ENCODE data around the gene NTN1. TPM values are rescaled to one million over a fixed set of nuclear protein-coding genes. Genes with fewer than 3 reads are reported as not detected.

The NTN1 gene
- total RNA-seq, 1 donor from 2014 or later: 1.1 TPM

- intact Hi-C loops (cut with micrococcal nuclease): loop anchor here (5.0 kb wide), 1 partner anchor 36 kb away; no protein-coding TSS in a partner anchor
Observed at GRCh38 chr17:9238340-9239245, 217.3 kb downstream of the NTN1 start.

GRCh38 chr17:9239246-9239792 is 218.0 kb downstream of the NTN1 start:
- H3K9me3 Mint-ChIP-seq: no peaks in the 10 kb centered on the region
- H3K27ac Mint-ChIP-seq: peak overlapping the region; percentile 53
- H3K4me1 Mint-ChIP-seq: peaks cover 15% of the 10 kb centered on the region
- intact Hi-C loops (cut with micrococcal nuclease): loop anchor here (5.0 kb wide), 1 partner anchor 37 kb away; no protein-coding TSS in a partner anchor
- ChIA-PET POLR2A (no interaction called here), CTCF (no interaction called here)
- no peaks in the 10 kb centered on the region for H3K36me3 Mint-ChIP-seq (ENCODE audit: low read depth)
- no peak for ATAC-seq (ENCODE audit: low read depth)
- no peaks in the 10 kb centered on the region for H3K27me3 Mint-ChIP-seq
- H3K4me3 Mint-ChIP-seq: peak overlapping the region; percentile 82
- TF ChIP-seq CTCF (IDR thresholded peaks at IDR 0.05): no peak
- DNase-seq: no peak

More at GRCh38 chr17:9238340-9239245, 217.3 kb downstream of the NTN1 start:
- ATAC-seq (ENCODE audit: low read depth) (no peak), DNase-seq (no peak)
- TF ChIP-seq CTCF (IDR thresholded peaks at IDR 0.05): no peak
- Mint-ChIP-seq H3K27ac (no peak overlapping the region), H3K9me3 (no peaks in the 10 kb centered on the region), H3K36me3 (ENCODE audit: low read depth) (no peaks in the 10 kb centered on the region), H3K4me1 (peaks cover 15% of the 10 kb centered on the region), H3K27me3 (peaks cover 2% of the 10 kb centered on the region), H3K4me3 (peak overlapping the region; percentile 82)
- CTCF ChIA-PET: no interaction called here
- POLR2A ChIA-PET: no interaction called here

GRCh38 chr17:9239793-9240658 is 218.7 kb downstream of the NTN1 start:
- Mint-ChIP-seq H3K27ac (peak overlapping the region; percentile 53), H3K27me3 (no peaks in the 10 kb centered on the region), H3K4me1 (peaks cover 15% of the 10 kb centered on the region), H3K4me3 (peak overlapping the region; percentile 82), H3K36me3 (ENCODE audit: low read depth) (no peaks in the 10 kb centered on the region), H3K9me3 (no peaks in the 10 kb centered on the region)
- ChIA-PET CTCF (no interaction called here), POLR2A (no interaction called here)
- ATAC-seq (ENCODE audit: low read depth) (peak; percentile 86), DNase-seq (peak; percentile 75)
- intact Hi-C loops (cut with micrococcal nuclease): loop anchor here (1.0 to 10.0 kb wide), 4 partner anchors 38 to 495 kb away; partner anchors contain the start of genes CCDC42 and NTN1
- no peak for TF ChIP-seq CTCF (IDR thresholded peaks at IDR 0.05)

- H3K4me1 Mint-ChIP-seq: peaks cover 15% of the 10 kb centered on the region
- no peaks in the 10 kb centered on the region for H3K27me3 Mint-ChIP-seq
- no peak for ATAC-seq (ENCODE audit: low read depth)
- intact Hi-C loops (cut with micrococcal nuclease): loop anchor here (1.0 to 10.0 kb wide), 3 partner anchors 51 to 496 kb away; partner anchors contain the start of genes CCDC42 and NTN1
- ChIA-PET POLR2A (no interaction called here), CTCF (no interaction called here)
- peak overlapping the region; percentile 72 for H3K4me3 Mint-ChIP-seq
- no peak for DNase-seq
- no peak for TF ChIP-seq CTCF (IDR thresholded peaks at IDR 0.05)
- H3K36me3 Mint-ChIP-seq (ENCODE audit: low read depth): no peaks in the 10 kb centered on the region
- no peaks in the 10 kb centered on the region for H3K9me3 Mint-ChIP-seq
- no peak overlapping the region for H3K27ac Mint-ChIP-seq
Observed at GRCh38 chr17:9240659-9241370, 219.5 kb downstream of the NTN1 start.
